GM19099 (cell line): Measurements from ENCODE around the gene LRP2BP.

Experiments used
- POLR2A ChIP-seq: IDR thresholded peaks from 3 replicates; pipeline ENCODE4 v1.6.1; 2011; ENCODE audit warnings: low read depth; ENCODE audit not compliant: insufficient read length; ENCODE audit errors: extremely low read depth

Gene LRP2BP

DNA sequence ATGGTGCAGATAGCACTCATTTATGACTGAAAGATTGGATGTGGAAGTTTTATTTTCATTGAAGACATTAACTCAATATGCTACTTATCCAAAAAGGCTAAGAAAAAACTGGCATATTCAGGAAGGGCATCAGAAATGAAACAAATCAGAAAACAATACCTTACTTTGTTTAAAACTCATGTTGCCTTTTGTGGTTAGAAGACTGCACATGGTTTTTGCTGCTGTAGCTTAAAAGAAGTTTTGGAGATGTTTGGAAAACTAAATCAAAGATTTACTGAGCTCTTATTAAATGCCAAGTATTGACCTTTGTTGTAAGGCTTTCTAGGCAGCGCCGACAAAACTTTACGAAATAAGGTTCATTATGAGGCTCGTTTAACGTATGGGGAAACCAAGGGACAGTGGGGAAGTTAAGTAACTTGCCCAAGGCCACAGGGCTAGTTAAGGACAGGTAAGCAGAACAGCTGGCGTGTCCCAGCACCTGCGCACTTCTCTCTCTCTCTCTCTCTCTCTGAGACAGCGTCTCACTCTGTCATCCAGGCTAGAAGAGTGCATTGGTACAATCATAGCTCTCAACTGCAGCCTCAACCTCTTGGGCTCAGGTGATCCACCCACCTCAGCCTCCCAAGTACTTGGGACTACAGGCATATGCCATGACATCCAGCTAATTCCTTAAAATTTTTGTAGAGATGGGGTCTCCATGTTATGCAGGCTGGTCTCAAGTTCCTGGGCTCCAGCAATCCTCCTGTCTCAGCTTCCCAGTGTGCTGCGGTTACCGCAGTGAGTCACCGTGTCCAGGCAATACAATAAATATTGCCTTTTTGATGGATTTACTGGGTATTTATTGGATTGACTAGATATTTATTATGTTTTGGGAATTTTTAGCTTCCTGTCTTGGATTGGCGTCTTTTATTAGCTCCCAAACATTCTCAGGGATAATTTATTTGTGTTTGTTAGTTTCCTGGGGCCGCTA lies 16.1 kb downstream of the LRP2BP start:
- TF ChIP-seq POLR2A: no peak

DNA sequence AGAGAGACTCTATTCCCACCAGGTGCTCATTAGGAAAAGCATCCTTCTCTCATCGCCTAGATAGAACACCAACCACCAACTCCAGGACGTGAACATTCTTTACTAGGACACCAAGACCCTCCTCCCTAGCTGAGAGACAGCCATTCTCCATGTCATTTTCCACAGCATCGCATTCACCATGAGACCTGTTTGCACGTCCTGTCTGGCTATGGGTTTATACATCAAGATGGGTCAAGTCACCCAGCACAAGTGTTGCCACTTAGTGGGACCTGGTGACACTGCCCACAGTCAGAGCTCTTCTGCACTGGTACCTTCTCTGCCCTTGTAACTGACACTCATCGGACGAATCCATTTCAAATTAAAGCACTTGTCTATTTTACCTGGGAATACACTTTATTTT lies 17.5 kb downstream of the LRP2BP start:
- TF ChIP-seq POLR2A: no peak

DNA sequence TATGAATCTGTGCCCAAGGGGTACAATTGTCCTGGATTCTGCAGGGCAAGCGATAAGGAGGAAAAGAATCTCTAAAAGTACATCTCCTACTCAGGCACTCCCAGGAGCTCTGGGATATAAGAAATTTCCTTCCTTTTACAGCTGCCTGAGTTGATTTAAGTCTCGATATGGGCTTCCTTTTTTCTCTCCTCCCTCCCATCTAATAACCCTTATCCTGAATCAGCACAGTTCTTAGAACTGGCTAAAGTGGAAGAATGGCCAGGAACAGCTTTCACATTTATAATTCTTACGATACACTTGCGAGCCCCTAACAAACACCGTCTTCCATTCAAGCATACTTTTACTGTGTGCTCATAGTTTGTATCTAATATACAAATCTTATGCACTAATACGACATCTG lies 21.2 kb downstream of the LRP2BP start:
- no peak for TF ChIP-seq POLR2A

DNA sequence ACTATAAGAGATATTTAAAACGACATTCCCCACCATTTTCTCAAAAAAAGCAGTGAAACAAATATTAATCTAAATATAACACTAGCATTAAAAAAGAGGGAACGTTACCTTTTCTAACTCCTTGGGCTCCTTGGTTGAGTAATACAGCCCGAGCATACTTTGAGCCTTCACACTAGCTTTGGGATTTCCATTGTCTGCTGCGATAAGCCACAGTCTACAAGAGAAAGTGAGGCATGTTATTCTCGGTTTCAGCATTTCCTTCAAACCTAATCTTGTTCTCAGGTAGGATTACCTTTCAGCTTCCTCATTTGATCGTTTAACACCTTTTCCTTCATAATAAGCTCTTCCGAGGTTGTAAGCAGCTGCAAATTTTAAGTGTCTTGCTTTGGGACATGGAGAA lies 21.7 kb downstream of the LRP2BP start:
- no peak for TF ChIP-seq POLR2A

DNA sequence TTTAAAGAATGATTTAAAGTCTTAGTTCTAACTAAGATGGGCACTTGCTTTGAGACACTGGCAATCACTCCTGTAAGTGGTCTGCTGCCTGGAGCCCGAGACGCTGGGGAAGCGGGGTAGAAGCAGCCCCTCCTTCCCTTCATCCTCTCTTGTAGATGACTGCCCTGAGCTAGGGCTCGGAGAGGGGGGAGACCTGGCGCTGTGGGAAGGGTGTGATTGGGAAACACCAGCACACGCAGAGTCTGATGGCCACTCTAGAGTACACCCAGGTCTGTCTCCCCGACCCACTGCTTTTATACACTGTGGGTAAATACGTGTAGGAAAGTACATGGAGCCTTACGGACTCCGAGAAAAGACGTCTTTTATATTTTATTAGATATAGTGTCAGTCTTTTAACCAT lies 24.0 kb downstream of the LRP2BP start:
- TF ChIP-seq POLR2A: no peak

DNA sequence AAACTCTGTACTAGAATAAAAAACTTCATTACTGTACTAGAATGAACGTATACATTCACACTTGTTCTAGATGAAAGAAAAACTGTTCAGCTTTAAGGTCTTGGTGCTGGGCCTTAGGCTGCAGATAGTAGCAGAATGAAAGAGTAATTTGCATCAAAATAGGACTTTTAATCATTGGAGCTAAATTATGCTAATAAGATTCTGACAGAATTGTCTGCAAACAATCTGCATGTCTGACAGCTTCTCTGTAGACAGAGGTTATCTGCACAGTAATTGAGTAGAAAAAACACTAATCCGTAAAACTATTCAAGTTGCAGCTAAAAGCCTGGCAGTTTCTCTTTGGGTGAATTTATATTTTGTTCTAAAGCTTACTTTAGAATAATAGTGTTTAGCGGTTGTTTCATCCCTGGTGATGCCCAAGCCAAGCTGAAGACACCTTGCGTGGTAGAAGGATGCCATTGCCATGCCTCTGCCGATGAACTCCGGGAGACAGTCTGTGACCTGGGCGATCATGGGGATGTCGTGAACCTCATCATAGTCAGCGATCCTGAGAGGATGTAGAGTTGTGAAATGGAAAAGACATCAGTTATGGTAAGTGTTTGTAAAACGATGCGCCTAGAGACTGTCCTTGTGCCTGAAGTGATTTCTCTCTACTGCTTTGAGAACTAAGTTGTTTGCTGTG lies 25.3 kb downstream of the LRP2BP start:
- TF ChIP-seq POLR2A: no peak

DNA sequence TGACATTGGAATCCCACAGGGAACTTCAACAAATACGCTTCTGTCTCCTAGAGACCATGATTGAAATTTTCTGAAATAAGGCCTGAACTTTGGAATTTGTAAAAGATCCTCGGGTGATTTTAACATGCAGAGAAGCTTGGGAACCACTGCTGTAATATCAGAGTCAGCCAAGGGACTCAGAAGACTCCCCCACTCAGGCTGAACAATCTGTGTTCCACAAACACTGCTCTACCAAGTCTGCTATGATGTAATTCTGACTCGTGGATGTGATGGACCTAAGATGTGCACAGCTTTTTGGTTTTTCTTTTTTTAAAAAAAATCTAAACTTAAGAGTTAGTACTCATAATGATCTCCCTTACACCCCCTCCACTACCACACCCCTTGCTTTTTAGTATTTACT lies 26.0 kb downstream of the LRP2BP start:
- no peak for TF ChIP-seq POLR2A

DNA sequence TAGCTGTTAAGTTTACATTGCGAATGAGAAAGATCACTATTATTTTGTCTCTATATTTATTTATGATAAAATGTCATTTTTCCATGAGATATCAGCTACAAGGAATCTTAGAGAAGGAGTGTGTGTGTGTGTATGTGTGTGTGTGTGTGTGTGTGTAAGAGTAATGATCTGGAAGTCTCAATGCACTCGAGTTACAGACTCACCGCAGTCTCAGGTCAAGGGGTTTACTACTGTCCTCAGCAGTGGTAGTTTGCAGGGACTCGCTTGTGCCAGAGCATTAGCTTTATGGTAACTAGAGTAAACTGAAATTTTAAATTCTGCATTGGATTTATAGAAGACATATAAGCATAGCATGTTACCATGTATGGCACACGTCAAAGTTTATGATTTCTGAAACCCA lies 30.8 kb downstream of the LRP2BP start:
- no peak for TF ChIP-seq POLR2A

DNA sequence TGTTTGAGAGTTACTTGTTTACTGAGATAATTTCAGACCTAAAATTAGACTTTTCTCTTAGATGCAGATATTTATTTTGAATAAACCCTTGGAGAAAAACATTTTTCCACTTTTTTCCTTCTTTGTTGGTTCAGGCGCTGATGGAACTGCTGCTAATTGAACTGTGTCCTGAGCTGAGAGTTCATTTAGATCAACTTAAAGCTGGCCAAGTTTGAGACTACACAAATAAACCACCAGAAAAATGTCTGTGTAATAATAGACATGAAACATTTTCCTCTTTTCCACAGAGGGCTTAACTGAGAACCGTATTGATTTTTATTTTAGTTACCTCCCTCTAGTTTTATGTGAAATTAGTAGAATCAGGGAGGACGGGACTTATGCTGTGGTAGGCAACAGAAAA lies 32.5 kb downstream of the LRP2BP start:
- no peak for TF ChIP-seq POLR2A

DNA sequence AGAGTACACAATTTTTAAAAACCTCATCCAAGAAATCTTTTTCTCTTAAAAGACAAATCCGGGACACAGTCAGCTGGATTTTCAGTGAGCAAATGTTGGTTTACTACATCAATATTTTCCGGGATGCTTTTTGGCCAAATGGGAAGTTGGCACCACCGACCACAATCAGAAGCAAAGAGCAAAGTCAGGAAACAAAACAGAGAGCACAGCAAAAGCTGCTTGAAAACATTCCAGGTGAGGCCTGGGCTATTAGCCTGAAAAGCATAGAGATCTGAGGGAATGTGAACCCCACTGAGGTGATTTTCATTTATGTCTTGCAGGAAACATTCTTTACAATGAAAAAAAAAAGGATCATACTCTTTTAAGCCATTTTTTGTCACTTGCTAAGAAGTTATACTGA lies 33.9 kb downstream of the LRP2BP start:
- TF ChIP-seq POLR2A: no peak

DNA sequence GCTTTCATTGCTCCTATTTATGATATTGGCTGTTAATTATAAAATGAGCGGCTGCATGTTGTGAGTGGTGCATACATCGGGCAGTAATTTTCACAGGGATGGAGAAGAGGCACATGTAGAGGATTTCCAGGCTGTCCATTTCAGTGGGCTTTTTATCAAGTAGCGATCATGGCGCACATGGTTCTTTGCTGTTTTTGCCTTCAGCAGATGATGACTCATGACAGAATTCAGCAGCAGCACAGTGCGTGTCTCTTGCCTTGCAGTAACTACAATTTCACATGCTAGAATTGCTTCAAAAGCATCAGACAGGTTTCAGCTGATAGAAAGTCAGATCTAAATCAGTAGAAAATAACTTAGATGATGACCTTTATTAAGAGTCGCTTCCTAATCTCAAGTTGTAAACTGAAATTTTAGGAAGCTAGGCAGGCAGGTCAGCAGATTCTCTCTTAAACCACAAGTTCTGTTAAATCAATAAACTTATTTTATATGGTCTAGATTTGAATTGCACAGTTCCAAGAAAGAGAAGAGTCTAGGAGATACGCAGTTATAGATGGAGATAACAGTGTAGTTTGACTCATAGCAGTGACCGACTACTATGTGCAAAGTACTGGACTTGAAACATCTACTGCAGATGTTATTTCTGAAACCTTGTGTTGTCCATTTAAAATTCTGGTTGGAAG lies 35.8 kb downstream of the LRP2BP start:
- no peak for TF ChIP-seq POLR2A

DNA sequence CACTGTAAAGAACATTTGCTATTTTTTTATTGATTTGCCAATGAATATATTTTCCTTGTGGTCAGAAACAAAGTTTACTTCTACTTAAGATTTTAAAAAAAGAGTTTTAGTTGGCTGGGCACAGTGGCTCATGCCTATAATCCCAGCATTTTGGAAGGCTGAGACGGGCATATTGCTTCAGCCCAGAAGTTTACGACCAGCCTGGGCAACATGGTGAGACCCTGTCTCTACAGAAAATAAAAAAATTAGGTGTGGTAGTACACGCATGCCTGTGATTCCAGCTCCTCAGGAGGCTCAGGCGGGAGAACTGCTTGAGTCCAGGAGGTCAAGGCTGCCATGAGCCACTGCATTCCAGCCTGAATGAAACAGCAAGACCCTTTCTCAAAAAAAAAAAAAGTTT lies 36.8 kb downstream of the LRP2BP start:
- TF ChIP-seq POLR2A: no peak

DNA sequence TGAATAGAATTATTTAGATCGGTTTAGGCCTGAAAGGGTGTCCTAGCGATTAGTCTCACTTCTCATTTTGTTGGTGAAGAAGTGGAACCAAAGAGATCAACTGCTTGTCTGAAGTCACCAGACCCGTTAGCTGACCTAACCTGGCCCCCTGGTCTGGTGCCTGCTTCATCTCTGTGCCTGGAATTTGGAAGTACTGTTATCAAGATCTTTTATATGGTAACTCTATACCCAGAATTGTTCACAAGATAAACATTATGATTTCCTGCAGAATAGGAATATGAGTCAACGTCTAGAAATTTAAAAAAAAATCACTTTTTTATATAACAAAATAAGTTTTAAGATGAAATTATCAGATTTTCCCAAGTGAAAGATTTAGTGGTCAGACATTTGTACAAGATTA lies 37.2 kb downstream of the LRP2BP start:
- TF ChIP-seq POLR2A: no peak

DNA sequence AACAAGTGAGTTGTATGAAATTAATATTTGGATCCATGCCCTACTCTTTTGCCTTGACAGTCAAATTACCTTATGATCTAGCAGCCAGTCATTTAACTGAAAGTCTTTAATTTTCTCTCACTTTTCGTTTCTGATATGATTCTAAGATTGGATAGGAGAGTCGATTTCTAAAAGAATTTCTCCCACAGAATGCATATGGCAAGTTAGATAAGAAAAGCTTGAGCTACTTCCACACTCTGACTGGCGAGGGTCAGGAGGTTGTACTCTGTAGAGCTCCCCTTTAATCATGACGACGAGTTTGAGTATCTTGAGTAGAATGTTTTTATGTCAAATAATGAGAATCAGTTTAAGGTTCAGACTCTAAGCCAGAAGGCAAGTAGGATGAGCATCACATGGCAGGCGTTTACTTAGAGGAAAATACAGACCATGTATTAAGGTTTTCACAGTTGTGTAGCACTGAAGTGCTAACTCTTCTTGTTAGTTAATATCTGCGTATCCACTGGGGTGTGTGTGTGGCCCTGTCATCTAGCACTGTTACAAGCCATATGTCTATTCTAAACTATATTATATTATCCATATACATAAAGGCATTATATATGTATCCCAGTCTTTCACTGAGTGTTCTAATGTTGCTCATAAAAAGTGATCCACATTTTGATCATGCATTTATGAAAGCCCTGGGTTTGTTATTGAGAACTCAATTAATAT lies 37.8 kb downstream of the LRP2BP start:
- no peak for TF ChIP-seq POLR2A

DNA sequence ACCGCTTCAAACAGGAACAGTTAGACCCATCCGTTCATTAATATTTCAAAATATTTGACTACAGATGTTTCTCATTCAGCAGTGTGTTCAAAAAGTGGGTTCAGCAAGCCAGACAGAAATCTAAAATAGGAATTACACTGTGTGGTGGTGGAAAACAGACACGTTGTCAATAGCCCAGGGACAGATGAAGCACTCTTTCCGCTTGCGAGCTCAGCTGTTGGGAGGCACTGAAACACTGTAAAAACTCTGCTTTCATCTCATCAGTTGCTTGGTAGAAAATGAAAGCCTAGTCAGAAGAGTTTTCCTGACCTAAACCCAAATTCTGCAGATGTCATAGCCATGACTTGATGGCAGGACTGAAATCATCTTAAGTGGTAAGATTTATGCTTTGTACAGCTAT lies 38.5 kb downstream of the LRP2BP start:
- no peak for TF ChIP-seq POLR2A
